Dendritic cell treated with granulocyte-macrophage colony-stimulating factor and Interleukin-4, amounts not matched to agents 40 ng/mL and 50 ng/mL, for 4 days (primary cell): ENCODE data around the gene UCP1.
"Not testable (repeated sequence)": the region's sequence is repeated elsewhere in the genome, so short reads cannot be mapped to it uniquely, and the experiment has no call there.

ENCODE experiments used
- H3K27ac Mint-ChIP-seq: one replicate; pipeline ENCODE4 v1.8.0; 2022; ENCODE audit warnings: mild to moderate bottlenecking, mixed read lengths
- H3K27me3 Mint-ChIP-seq: one replicate; pipeline ENCODE4 v1.8.0; 2022; ENCODE audit warnings: mild to moderate bottlenecking, mixed read lengths
- H3K36me3 Mint-ChIP-seq: one replicate; pipeline ENCODE4 v1.8.0; 2022; ENCODE audit warnings: low read depth, mixed read lengths
- H3K4me1 Mint-ChIP-seq: one replicate; pipeline ENCODE4 v1.8.0; 2022; ENCODE audit warnings: low read depth, mixed read lengths
- H3K4me3 Mint-ChIP-seq: one replicate; pipeline ENCODE4 v1.8.0; 2022; ENCODE audit warnings: mild to moderate bottlenecking, moderate library complexity, mixed read lengths
- H3K9me3 Mint-ChIP-seq: one replicate; pipeline ENCODE4 v1.8.0; 2022; ENCODE audit warnings: mixed read lengths
- intact Hi-C: fragments of 100-400 bp; cut with micrococcal nuclease; formaldehyde crosslinking; loops from one replicate; pipeline ENCODE4 v1.15.0; 2022

UCP1 gene

DNA sequence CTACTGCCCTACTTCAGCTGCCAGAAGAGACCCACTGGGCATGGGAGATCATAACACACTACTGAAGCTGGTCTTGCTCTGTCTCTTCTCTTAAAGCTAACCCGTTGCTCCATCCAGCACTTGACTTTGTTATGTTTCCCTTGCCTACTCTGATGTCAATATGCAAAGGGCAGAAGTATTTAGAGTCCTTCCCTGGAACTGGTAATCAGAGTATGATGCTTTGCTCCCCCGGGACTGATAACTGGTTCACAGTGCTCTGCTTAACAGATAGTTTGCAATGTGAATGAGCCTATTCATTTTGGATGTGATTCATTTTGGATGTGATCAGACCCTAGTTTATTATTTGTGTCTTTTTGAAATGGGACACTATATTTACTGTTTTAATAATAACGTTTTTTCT, 12.3 kb upstream of the UCP1 start:
- H3K4me3 Mint-ChIP-seq, result no peak overlapping the region
- peaks cover 45% of the 10 kb centered on the region for H3K27me3 Mint-ChIP-seq
- H3K9me3 Mint-ChIP-seq, result no peaks in the 10 kb centered on the region
- H3K4me1 Mint-ChIP-seq, result no peaks in the 10 kb centered on the region
- intact Hi-C loops, result no loop called here
- no peak overlapping the region for H3K27ac Mint-ChIP-seq
- H3K36me3 Mint-ChIP-seq, result no peaks in the 10 kb centered on the region

DNA sequence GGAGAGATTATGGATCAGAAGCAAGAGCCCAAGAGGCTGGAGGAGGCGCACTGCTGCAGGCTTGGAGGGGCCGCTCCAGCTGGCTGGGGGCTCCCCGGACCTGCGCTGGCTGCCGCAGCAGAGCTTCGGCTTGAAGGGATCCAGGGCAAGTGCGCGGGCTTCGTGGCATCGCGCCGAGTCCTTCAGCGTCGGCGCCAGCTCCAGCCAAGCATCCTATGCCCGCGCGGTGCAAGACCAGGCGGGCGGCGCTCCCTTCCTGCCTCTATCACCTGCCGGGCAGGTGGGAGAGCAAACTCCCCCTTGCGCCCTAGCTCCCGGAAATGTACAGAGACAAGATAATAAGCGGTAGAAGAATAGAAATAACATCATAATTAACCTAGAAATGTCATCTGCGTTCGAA, 10.5 kb upstream of the UCP1 start:
- intact Hi-C loops, result no loop called here
- no peak overlapping the region for H3K4me3 Mint-ChIP-seq
- H3K4me1 Mint-ChIP-seq, result no peaks in the 10 kb centered on the region

DNA sequence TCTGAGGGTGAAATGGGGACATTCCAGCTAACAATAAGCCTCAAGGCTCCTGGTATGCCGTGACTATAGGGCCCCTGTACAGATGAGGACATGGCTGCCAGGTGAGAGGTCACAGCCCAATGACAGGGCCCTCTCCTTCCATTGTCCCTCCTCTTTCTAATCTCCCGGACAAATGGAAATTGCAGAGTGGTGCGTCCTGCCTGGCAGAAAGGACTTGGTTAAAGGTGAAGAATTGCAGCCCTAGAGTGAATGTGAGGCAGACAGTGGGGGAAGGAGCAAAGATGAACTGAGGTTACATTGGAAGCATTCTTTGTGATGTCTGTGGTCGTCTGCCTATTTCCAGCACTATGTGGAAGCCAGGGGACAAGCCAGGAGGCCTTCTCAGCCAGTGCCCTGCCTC, 6.7 kb upstream of the UCP1 start:
- Mint-ChIP-seq H3K9me3 (peaks cover 17% of the 10 kb centered on the region), H3K27me3 (peaks cover 63% of the 10 kb centered on the region), H3K4me1 (no peaks in the 10 kb centered on the region), H3K4me3 (no peak overlapping the region), H3K27ac (no peak overlapping the region), H3K36me3 (no peaks in the 10 kb centered on the region)
- intact Hi-C loops, result no loop called here

More for the DNA sequence above, 10.5 kb upstream of the UCP1 start:
- Mint-ChIP-seq H3K27ac (no peak overlapping the region), H3K27me3 (peaks cover 45% of the 10 kb centered on the region), H3K36me3 (no peaks in the 10 kb centered on the region), H3K9me3 (no peaks in the 10 kb centered on the region)

DNA sequence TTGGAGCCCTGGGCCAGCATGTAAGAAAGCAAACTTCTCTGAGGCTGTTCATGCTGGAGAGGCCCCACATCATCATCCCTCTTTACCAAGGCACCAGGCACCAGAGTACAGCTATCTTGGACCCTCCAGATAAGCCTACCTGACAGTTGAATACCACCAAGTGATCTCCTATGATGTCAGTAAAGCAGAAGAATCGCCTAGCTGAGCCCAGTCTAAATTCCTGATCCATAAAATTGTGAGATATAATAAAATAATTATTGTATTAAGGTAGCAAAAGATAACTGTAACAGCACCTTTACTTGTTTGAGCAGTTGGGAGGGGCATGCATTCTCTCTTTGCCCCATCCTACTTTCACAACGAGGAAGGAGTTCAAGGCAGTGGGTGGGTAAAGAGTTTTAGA, 2.9 kb upstream of the UCP1 start:
- no peak overlapping the region for H3K27ac Mint-ChIP-seq
- no peak overlapping the region for H3K4me3 Mint-ChIP-seq
- intact Hi-C loops, result no loop called here
- peaks cover 27% of the 10 kb centered on the region for H3K4me1 Mint-ChIP-seq
- no peaks in the 10 kb centered on the region for H3K36me3 Mint-ChIP-seq
- peaks cover 17% of the 10 kb centered on the region for H3K9me3 Mint-ChIP-seq
- H3K27me3 Mint-ChIP-seq, result peaks cover 68% of the 10 kb centered on the region

DNA sequence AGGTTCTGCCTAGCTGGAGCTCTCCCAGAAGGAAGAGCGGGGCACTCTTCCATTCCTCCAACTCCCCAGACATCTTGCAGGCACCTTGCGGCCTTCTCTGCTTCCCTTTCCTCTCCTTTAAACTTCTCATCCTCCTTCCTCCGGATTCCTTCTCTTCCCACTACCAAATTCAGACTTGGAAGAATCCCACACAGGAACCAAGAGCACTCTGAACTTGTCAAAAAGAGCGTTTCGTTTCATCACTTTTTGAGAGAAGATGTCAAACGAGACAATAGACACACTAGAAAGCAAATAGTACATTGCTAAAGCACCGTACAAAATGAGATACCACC, 512 bp upstream of the UCP1 start:
- H3K4me3 Mint-ChIP-seq, result peak overlapping the region; percentile 76
- H3K36me3 Mint-ChIP-seq, result no peaks in the 10 kb centered on the region
- H3K9me3 Mint-ChIP-seq, result peaks cover 17% of the 10 kb centered on the region
- H3K4me1 Mint-ChIP-seq, result peaks cover 27% of the 10 kb centered on the region
- no peak overlapping the region for H3K27ac Mint-ChIP-seq
- peaks cover 63% of the 10 kb centered on the region for H3K27me3 Mint-ChIP-seq
- intact Hi-C loops, result no loop called here

DNA sequence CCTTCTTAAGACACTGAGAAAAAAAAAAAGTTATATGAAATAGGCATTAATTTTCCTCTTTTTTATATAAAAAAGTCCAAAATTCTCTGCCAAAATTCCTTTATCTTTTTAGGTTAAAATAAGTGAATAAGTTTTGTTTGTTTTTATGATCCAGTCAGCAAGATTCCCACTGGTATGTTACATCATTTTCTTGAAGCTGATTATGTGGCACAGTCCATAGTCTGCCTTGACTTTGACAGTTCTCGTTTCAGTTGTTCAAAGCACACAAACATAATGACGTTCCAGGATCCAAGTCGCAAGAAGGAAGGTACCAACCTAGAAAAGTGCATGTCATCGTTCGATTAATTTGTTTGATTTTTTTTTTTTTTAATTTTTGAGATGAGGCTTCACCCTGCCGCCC, 9.1 kb downstream of the UCP1 start:
- no peak overlapping the region for H3K27ac Mint-ChIP-seq
- H3K4me1 Mint-ChIP-seq, result no peaks in the 10 kb centered on the region
- no peaks in the 10 kb centered on the region for H3K36me3 Mint-ChIP-seq
- no peak overlapping the region for H3K4me3 Mint-ChIP-seq
- intact Hi-C loops, result no loop called here
- no peaks in the 10 kb centered on the region for H3K9me3 Mint-ChIP-seq
- H3K27me3 Mint-ChIP-seq, result peaks cover 12% of the 10 kb centered on the region

DNA sequence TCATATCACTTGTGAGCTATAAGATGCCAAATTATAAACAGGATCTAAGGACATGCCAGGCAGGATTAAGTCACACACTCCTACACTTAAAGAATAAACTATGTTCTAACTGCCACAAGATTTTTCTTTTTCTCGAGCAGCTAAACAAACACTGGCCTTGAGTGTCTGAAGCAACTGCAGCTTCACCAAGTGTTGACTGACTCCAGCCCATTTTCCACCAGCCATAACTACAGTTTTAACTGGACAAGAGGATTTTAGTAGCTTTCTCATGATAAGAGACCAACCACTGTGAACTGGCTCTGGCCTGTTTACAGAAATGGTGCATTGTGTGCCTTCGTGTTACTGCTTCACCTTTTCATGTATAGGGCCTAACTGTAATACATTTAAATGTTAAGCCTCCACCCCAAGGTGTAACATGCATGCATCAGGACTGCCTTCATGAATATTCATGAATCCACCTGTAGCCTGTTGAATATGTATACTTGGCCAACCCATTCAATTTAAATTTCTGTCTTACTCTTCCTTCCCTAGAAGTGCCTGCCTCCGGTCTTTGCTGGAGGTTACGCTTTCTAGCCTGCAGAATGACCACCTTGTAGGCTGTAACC, 10.8 kb downstream of the UCP1 start:
- Mint-ChIP-seq H3K27me3 (peaks cover 12% of the 10 kb centered on the region), H3K4me1 (no peaks in the 10 kb centered on the region), H3K4me3 (no peak overlapping the region), H3K36me3 (peaks cover 8% of the 10 kb centered on the region), H3K27ac (no peak overlapping the region), H3K9me3 (no peaks in the 10 kb centered on the region)
- intact Hi-C loops, result no loop called here

DNA sequence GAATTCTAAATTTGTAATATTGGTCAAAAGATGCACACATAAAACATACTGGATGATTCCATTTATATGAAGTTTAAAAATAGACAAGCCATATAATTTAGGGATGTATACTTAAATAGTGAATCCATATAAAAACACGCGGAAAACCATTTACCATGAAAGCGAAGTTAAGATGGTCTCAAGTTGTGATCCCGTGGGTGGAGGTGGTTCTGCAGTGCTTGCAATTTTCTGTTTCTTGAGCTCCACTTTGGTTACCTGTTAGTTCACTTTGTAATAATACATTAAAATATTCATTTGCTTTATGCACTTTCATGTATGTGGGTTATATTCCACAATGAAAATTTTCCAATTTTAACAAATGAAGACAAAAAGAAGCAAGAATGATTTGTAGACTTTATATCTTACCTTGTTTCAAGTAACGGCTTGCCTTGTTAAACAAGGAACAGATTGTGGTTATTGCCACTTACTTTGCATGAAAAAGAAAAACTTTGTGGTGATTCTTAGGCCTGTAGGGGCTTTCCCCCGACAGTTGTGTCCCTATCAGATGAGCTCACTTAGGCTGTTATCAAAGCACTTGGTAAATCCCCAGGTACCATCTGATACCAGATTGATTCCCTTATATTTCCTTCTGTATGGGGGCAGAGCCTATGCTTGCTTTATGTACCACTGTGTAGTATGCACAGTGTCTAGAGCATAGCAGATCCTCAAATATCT, 12.2 kb downstream of the UCP1 start:
- H3K9me3 Mint-ChIP-seq, result no peaks in the 10 kb centered on the region
- no peak overlapping the region for H3K4me3 Mint-ChIP-seq
- intact Hi-C loops, result no loop called here
- no peaks in the 10 kb centered on the region for H3K4me1 Mint-ChIP-seq
- H3K27me3 Mint-ChIP-seq, result peaks cover 12% of the 10 kb centered on the region
- H3K36me3 Mint-ChIP-seq, result peaks cover 12% of the 10 kb centered on the region
- H3K27ac Mint-ChIP-seq, result no peak overlapping the region

DNA sequence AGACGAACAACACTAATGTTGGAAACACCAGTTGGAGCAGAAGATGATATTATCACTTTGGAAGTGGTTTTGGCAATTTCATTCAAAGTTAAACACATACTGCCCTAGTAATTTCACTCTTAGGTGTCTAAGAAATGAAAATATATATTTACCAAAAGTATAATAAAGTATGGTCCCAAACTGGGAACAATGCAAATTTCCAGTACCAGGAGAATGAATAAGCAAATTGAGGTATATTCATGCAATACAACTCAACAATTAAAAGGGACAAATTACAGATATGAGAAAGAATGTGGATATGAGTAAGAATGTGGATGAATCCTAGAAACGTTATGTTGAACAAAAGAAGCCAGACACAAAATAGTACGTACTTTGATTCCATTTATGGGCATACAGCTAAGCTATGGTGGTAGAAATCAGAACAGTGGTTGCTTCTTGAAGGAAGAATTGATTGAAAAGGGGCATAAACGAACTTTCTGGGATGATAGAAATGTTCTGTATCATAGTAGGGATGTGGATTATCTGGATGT, 34.7 kb downstream of the UCP1 start:
- intact Hi-C loops, result no loop called here
- Mint-ChIP-seq H3K9me3 (no peaks in the 10 kb centered on the region), H3K36me3 (peaks cover 22% of the 10 kb centered on the region), H3K27ac (no peak overlapping the region), H3K4me3 (no peak overlapping the region), H3K27me3 (no peaks in the 10 kb centered on the region), H3K4me1 (peaks cover 7% of the 10 kb centered on the region)

DNA sequence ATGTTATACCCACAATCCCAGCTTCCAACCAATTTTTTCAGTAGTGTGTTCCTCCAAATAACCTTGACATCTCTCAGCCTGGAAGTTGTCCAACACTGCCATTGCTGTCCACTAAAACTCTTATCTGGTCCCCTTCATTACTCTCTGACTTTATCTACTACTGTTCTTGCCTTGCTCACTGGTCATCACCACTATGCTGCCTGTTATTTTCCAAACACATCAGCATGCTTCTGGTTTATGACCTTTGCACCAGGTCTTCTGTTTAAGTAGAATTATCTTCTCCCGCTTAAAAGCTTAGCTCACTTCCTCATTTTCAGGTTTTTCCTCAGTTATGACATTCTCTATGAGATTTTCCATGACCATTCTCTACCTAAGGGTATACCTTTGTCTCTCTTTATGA, 39.3 kb downstream of the UCP1 start:
- Mint-ChIP-seq H3K9me3 (no peaks in the 10 kb centered on the region), H3K27ac (no peak overlapping the region), H3K4me1 (peaks cover 7% of the 10 kb centered on the region), H3K36me3 (peaks cover 19% of the 10 kb centered on the region), H3K4me3 (no peak overlapping the region), H3K27me3 (no peaks in the 10 kb centered on the region)
- intact Hi-C loops, result loop anchor here (10.0 kb wide), 1 partner anchor 695 kb away; the partner anchor contains the start of gene ZNF330

DNA sequence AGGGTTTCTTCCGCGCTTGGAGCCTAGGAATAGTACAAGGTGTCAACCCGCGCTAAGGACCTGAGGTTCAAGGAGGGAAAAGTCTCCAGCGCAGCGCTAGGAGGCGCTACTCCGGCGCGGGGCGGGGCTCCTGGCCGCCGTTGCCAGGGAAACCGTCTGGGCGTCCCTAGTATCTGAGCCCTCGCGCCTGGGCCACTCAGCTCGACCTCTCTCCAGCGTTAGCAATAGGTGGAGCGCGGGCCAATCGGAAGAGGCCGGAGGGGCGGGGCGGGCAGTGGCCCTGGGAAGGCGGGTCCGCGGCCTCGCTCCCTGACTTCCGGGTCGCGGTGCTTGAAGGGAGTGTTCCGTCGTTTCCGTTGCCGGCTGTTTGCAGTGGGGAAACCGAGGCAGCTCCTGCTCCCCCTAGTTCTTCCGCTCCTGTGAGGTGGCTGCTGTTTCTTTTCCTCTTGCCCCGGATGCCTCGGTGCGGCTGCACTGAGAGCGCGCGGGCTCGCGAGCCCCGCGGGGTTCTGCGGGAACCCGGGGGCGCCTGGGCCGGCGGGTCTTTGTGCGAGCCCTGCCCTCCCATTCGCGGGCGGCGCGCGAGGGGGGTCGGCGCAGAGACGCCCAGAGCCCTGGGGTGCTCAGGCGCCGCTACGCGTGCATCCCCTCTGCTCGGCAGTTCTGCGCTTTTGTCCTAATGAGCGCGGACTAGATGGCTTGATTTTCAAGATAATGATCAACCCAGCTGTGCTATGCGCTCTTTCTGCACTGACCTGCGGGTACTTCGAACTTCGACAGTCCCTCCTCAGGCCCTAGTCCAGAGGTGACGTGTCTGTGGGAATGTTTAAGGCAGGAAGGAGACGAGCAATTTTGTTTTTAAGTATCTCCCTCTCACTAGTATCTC, 44.7 kb downstream of the UCP1 start, which contains the start of gene ELMOD2:
TSS of gene ELMOD2 (plus strand) at position 312 of the 886 bp plus-strand sequence. CDS start 1,261 bp downstream, outside the sequence.
- H3K4me1 Mint-ChIP-seq, result peaks cover 6% of the 10 kb centered on the region
- peak within 1 kb of the TSS; percentile 91 for H3K27ac Mint-ChIP-seq
- no peaks in the 10 kb centered on the region for H3K9me3 Mint-ChIP-seq
- peaks cover 25% of the 10 kb centered on the region for H3K36me3 Mint-ChIP-seq
- intact Hi-C loops, result loop anchor here (1.0 to 10.0 kb wide), 3 partner anchors 151 to 701 kb away; partner anchors contain the start of genes SCOC and ZNF330
- peak within 1 kb of the TSS; percentile 92 for H3K4me3 Mint-ChIP-seq
- H3K27me3 Mint-ChIP-seq, result no peaks in the 10 kb centered on the region

DNA sequence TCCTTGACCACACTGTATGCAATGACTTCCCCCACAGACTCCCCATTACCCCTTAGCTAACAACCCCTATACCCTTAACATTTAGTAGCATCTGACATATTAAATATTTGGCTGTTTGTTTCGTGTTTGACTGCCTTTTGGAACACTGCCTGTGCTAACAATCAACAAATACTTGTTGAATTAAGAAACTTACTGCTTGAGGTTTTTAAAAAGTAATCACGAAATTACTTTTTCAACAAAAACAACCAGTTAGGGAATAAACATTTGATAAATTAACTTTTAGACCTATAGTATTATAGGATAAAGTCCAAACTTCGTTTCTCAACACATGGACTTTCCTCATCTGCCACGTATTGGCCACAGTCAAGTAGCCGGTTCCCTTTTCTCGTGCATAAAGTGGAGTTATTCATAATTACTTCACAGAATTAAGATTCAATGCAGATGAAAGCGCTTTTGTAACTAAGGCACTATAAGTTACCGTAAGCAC, 45.3 kb downstream of the UCP1 start:
- intact Hi-C loops, result loop anchor here (2.0 to 10.0 kb wide), 2 partner anchors 327 to 701 kb away; partner anchors contain the start of gene ZNF330
- peaks cover 25% of the 10 kb centered on the region for H3K36me3 Mint-ChIP-seq
- H3K4me3 Mint-ChIP-seq, result peak overlapping the region; percentile 92
- H3K27ac Mint-ChIP-seq, result peak overlapping the region; percentile 91
- H3K27me3 Mint-ChIP-seq, result no peaks in the 10 kb centered on the region
- peaks cover 6% of the 10 kb centered on the region for H3K4me1 Mint-ChIP-seq
- no peaks in the 10 kb centered on the region for H3K9me3 Mint-ChIP-seq

DNA sequence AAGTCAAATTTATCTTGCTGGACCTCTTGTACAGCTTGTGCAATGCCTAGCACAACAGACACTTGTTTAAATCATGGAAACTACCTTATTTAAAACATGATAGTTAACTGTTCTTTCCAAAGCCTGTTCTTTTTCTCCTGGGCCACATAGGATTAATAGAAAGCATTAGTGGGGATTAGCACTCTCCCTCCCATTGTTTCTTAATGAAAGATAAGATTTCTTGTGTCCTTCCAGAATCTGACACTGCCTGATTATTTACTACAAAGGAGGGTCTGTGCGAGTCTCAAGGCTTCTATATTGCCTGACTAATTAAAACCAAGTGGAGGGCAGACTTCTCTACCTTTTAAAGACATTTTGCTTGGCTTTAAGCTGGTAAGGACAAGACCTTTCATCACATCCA, 53.3 kb downstream of the UCP1 start:
- Mint-ChIP-seq H3K27me3 (peaks cover 7% of the 10 kb centered on the region), H3K27ac (no peak overlapping the region), H3K9me3 (no peaks in the 10 kb centered on the region), H3K4me1 (no peaks in the 10 kb centered on the region), H3K4me3 (no peak overlapping the region), H3K36me3 (no peaks in the 10 kb centered on the region)
- intact Hi-C loops, result no loop called here

DNA sequence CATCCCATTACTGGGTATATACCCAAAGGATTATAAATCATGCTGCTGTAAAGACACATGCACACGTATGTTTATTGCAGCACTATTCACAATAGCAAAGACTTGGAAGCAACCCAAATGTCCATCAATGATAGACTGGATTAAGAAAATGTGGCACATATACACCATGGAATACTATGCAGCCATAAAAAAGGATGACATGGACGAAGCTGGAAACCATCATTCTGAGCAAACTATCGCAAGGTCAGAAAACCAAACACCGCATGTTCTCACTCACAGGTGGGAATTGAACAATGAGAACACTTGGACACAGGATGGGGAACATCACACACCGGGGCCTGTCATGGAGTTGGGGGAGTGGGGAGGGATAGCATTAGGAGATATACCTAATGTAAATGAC, 55.0 kb downstream of the UCP1 start:
- H3K27me3 Mint-ChIP-seq, result not testable (repeated sequence)

More for the DNA sequence above, 55.0 kb downstream of the UCP1 start:
- intact Hi-C loops, H3K36me3 Mint-ChIP-seq, H3K4me1 Mint-ChIP-seq, H3K9me3 Mint-ChIP-seq, H3K4me3 Mint-ChIP-seq, H3K27ac Mint-ChIP-seq: not testable (repeated sequence)
